OCI-M2 (cell line): ENCODE results near the gene NTN1.

Experiments used
- DNase-seq: peaks from one replicate; lab custom pipeline; 2025; ENCODE audit not compliant: unreplicated experiment; lab: John Stamatoyannopoulos, UW

NTN1 gene

GRCh38 chr17:9120471-9120870 lies 99.2 kb downstream of the NTN1 start:
- no peak for DNase-seq

GRCh38 chr17:9121186-9121820 lies 100.0 kb downstream of the NTN1 start:
- no peak for DNase-seq

GRCh38 chr17:9123594-9124553 lies 102.6 kb downstream of the NTN1 start:
- no peak for DNase-seq

- DNase-seq, result no peak
Measured at GRCh38 chr17:9124554-9124935, 103.2 kb downstream of the NTN1 start.

- DNase-seq, result no peak
Measured at GRCh38 chr17:9125722-9126121, 104.4 kb downstream of the NTN1 start.

GRCh38 chr17:9127340-9127739 lies 106.0 kb downstream of the NTN1 start:
- no peak for DNase-seq

- no peak for DNase-seq
Measured at GRCh38 chr17:9131371-9131770, 110.1 kb downstream of the NTN1 start.

- no peak for DNase-seq
Measured at GRCh38 chr17:9132291-9132690, 111.0 kb downstream of the NTN1 start.

GRCh38 chr17:9132944-9133610 lies 111.8 kb downstream of the NTN1 start:
- DNase-seq, result no peak

- DNase-seq, result no peak
Measured at GRCh38 chr17:9138161-9138717, 116.9 kb downstream of the NTN1 start.

GRCh38 chr17:9139695-9140094 lies 118.4 kb downstream of the NTN1 start:
- no peak for DNase-seq

- DNase-seq, result no peak
Measured at GRCh38 chr17:9140550-9141424, 119.5 kb downstream of the NTN1 start.

GRCh38 chr17:9141425-9141753 lies 120.1 kb downstream of the NTN1 start:
- DNase-seq, result no peak

- DNase-seq, result no peak
Measured at GRCh38 chr17:9142772-9143494, 121.6 kb downstream of the NTN1 start.

GRCh38 chr17:9144502-9145249 lies 123.4 kb downstream of the NTN1 start:
- DNase-seq, result no peak

- DNase-seq, result no peak
Measured at GRCh38 chr17:9146064-9146463, 124.8 kb downstream of the NTN1 start.

- DNase-seq, result no peak
Measured at GRCh38 chr17:9148905-9149525, 127.7 kb downstream of the NTN1 start.

- no peak for DNase-seq
Measured at GRCh38 chr17:9150446-9151090, 129.3 kb downstream of the NTN1 start.
